A673 (cell line): ENCODE results near the gene PHEX. TPM values are rescaled to one million over a fixed set of nuclear protein-coding genes. Genes with fewer than 3 reads are reported as not detected.

Experiments used
- BruUV-seq: library from RNA; stranded (reverse); fragments of 400-500 nt; replicated peaks from 2 replicates; lab custom pipeline; 2021; lab: Mats Ljungman, UMichigan
- CTCF ChIA-PET: fragments of 300-600 bp; sonication (Branson Sonifier 250); formaldehyde crosslinking; loops from one replicate; lab custom pipeline; 2022; ENCODE audit warnings: antibody characterized with exemption; lab: Charles Lee
- POLR2A ChIA-PET: fragments of 300-600 bp; sonication (Branson Sonifier 250); formaldehyde crosslinking; loops from one replicate; lab custom pipeline; 2022; ENCODE audit warnings: antibody characterized with exemption; ENCODE audit not compliant: low non-redundant PET; lab: Charles Lee
- DNase-seq: peaks from one replicate; pipeline ENCODE4 v3.0.0-alpha.2; 2015; ENCODE audit warnings: low spot score
- H3K27ac ChIP-seq: fragments of 200-600 bp; sonication (generic); 2 replicates; pipeline ENCODE4 v1.5.1; 2016; ENCODE audit warnings: mixed run types, low read depth, mild to moderate bottlenecking, mixed read lengths, antibody characterized with exemption, low read length; ENCODE audit not compliant: poor library complexity, severe bottlenecking
- H3K27me3 ChIP-seq: fragments of 200-600 bp; sonication (generic); replicated peaks from 2 replicates; pipeline ENCODE4 v1.6.1; 2017; ENCODE audit warnings: mixed run types, low read depth, mild to moderate bottlenecking, mixed read lengths, antibody characterized with exemption, low read length; ENCODE audit not compliant: insufficient read depth, poor library complexity
- H3K36me3 ChIP-seq: fragments of 200-600 bp; sonication (generic); 2 replicates; pipeline ENCODE4 v1.6.1; 2016; ENCODE audit warnings: mixed run types, mild to moderate bottlenecking, mixed read lengths, antibody characterized with exemption, low read length; ENCODE audit not compliant: insufficient read depth, poor library complexity, severe bottlenecking
- H3K4me1 ChIP-seq: fragments of 200-600 bp; sonication (generic); 2 replicates; pipeline ENCODE4 v1.6.1; 2017; ENCODE audit warnings: mixed run types, mild to moderate bottlenecking, mixed read lengths, antibody characterized with exemption, low read length; ENCODE audit not compliant: insufficient read depth, poor library complexity, severe bottlenecking
- H3K4me3 ChIP-seq: fragments of 200-600 bp; sonication (generic); 2 replicates; pipeline ENCODE4 v1.5.1; 2016; ENCODE audit warnings: low read depth, mixed run types, mild to moderate bottlenecking, mixed read lengths, low read length; ENCODE audit not compliant: poor library complexity, severe bottlenecking
- H3K9me3 ChIP-seq: fragments of 200-600 bp; sonication (generic); 2 replicates; pipeline ENCODE4 v1.6.1; 2016; ENCODE audit warnings: mixed run types, low read depth, mild to moderate bottlenecking, mixed read lengths, antibody characterized with exemption, low read length; ENCODE audit not compliant: poor library complexity, severe bottlenecking
- EZH2 ChIP-seq: fragments of 200-600 bp; sonication (generic); IDR thresholded peaks from 2 replicates; pipeline ENCODE4 v1.6.1; 2017; ENCODE audit warnings: borderline replicate concordance, low read depth, mild to moderate bottlenecking, mixed read lengths, antibody characterized with exemption, low read length; ENCODE audit not compliant: poor library complexity, severe bottlenecking
- intact Hi-C: fragments of 100-400 bp; cut with micrococcal nuclease; formaldehyde crosslinking; loops from one replicate; pipeline ENCODE4 v1.10.0; 2022; ENCODE audit not compliant: unreplicated experiment
- total RNA-seq: library from RNA; stranded (reverse); gene quantifications from 2 replicates; pipeline ENCODE4 v1.2.3, GENCODE V29; 2021
- TF ChIP-seq, protein P1 (sequence below): fragments of 300-800, 200-600 bp; sonication (generic); conservative IDR thresholded peaks from 2 replicates; pipeline ENCODE4 v1.5.1; 2017; ENCODE audit warnings: low read depth, mild to moderate bottlenecking, antibody characterized with exemption, low read length, moderate library complexity, mixed read lengths

Gene PHEX
- total RNA-seq, 1 experiment from 2014 or later, result 0.43 TPM

DNA sequence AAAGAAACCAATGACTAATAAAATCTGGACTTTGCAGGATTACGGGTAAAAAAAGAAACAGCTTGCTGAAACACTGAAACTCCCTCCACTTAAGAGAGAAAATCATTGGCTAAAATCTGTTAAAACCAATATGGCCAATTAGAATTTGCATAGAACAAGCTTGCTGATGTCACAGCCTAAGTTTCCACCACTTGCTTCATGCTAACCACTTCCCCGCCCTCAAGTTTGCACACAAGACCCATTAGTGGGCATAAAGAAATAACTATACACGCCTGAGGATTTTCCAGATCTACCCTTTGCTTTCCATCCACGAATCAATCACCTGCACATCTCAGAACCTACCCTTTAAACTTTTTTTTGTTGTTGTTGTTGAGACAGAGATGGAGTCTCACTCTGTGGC, 42.7 kb upstream of the PHEX start:
- ChIA-PET POLR2A (no interaction called here), CTCF (no interaction called here)
- Histone ChIP-seq H3K36me3 (peaks cover 15% of the 10 kb centered on the region), H3K4me1 (no peaks in the 10 kb centered on the region), H3K4me3 (no peak overlapping the region), H3K27ac (no peak overlapping the region), H3K27me3 (no peaks in the 10 kb centered on the region), H3K9me3 (no peaks in the 10 kb centered on the region)
- intact Hi-C loops, result loop anchor here (5.0 kb wide), 2 partner anchors 203 to 1918 kb away; partner anchors contain the start of genes APOO and CXorf58
- TF ChIP-seq, protein P1, sequence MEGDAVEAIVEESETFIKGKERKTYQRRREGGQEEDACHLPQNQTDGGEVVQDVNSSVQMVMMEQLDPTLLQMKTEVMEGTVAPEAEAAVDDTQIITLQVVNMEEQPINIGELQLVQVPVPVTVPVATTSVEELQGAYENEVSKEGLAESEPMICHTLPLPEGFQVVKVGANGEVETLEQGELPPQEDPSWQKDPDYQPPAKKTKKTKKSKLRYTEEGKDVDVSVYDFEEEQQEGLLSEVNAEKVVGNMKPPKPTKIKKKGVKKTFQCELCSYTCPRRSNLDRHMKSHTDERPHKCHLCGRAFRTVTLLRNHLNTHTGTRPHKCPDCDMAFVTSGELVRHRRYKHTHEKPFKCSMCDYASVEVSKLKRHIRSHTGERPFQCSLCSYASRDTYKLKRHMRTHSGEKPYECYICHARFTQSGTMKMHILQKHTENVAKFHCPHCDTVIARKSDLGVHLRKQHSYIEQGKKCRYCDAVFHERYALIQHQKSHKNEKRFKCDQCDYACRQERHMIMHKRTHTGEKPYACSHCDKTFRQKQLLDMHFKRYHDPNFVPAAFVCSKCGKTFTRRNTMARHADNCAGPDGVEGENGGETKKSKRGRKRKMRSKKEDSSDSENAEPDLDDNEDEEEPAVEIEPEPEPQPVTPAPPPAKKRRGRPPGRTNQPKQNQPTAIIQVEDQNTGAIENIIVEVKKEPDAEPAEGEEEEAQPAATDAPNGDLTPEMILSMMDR, result no peak
- no peak for TF ChIP-seq EZH2
- no TSS peak for BruUV-seq
- no peak for DNase-seq

DNA sequence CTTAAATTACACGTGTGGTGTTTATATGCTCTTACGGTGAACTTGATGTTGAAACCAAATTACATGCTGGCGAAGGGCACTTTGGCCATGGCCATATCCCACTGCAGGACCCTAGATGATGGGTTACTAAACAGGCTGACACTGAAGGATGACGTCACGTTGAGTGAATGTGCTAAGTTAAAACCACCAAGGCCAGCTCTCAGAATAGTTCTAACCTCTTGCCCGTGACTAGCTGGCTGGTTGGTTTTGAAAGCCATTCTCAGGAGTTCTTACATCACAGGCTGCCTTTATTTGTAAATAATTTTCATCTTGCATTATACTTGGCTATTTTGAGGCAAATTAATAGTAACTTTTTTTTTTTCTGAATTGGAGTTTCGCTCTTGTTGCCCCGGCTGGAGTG, 41.3 kb upstream of the PHEX start:
- POLR2A ChIA-PET, result no interaction called here
- H3K36me3 ChIP-seq, result peaks cover 15% of the 10 kb centered on the region
- no peak overlapping the region for H3K27ac ChIP-seq
- H3K4me1 ChIP-seq, result no peaks in the 10 kb centered on the region
- H3K9me3 ChIP-seq, result no peaks in the 10 kb centered on the region
- TF ChIP-seq, protein P1, result no peak
- no peak for TF ChIP-seq EZH2
- H3K27me3 ChIP-seq, result no peaks in the 10 kb centered on the region
- H3K4me3 ChIP-seq, result no peak overlapping the region
- no TSS peak for BruUV-seq
- CTCF ChIA-PET, result no interaction called here
- intact Hi-C loops, result no loop called here
- DNase-seq, result no peak

DNA sequence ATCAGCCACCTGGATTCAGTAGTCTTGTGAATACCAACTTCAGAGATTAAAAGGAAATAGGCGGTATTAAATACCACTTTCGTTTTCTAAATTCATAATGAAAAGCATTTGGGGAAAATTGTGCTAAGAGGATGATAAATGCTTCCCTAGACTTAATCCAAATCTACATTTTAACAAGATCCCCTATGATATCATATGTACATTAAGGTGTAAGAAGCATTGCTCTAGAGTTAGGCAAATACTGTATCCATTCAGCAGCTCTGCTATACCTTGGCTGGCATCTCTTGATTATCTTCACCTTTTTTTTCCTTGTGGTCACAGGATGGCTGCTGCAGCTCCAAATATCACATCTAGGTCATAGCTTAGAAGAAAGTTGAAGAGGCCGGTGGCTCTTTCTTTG, 40.6 kb upstream of the PHEX start:
- TF ChIP-seq EZH2, result no peak
- TF ChIP-seq, protein P1, result no peak
- Histone ChIP-seq H3K9me3 (no peaks in the 10 kb centered on the region), H3K4me1 (no peaks in the 10 kb centered on the region), H3K27me3 (no peaks in the 10 kb centered on the region), H3K4me3 (no peak overlapping the region), H3K27ac (no peak overlapping the region), H3K36me3 (peaks cover 11% of the 10 kb centered on the region)
- BruUV-seq, result no TSS peak
- DNase-seq, result no peak
- intact Hi-C loops, result no loop called here
- POLR2A ChIA-PET, result no interaction called here
- CTCF ChIA-PET, result no interaction called here
